Heart right ventricle (tissue), 16 donors: ENCODE results near the gene CREG1. TPM values are rescaled to one million over a fixed set of nuclear protein-coding genes. Genes with fewer than 3 reads are reported as not detected.

Experiments used
- ATAC-seq, 8 donors: fragments of 200-7000 bp; cut with Tn5 transposase; one replicate each; pipeline ENCODE4 v1.9.1; 2020; ENCODE audit warnings: mild to moderate bottlenecking in 8 of 8, moderate library complexity in 8 of 8, moderate number of reproducible peaks in 1 of 8
- DNase-seq, 2 donors: peaks; one replicate each; pipeline ENCODE4 v3.0.0-alpha.2; 2020
- H3K27ac ChIP-seq, 10 donors: fragments of 200-600 bp; sonication (generic) in 2 of 10; one replicate each; pipeline versions ENCODE4 v1.5.0 to v1.8.0; 2020 to 2022; ENCODE audit warnings: mild to moderate bottlenecking in 3 of 10
- H3K27me3 ChIP-seq, 7 donors: fragments of 200-600 bp; one replicate each; pipeline ENCODE4 v1.8.0; 2021 to 2022; ENCODE audit warnings: mild to moderate bottlenecking in 2 of 7
- H3K36me3 ChIP-seq, 9 donors: fragments of 200-600 bp; sonication (generic) in 1 of 9; one replicate each; pipeline versions ENCODE4 v1.5.0 to v1.8.0; 2020 to 2022; ENCODE audit warnings: mild to moderate bottlenecking in 2 of 9
- H3K4me1 ChIP-seq, 9 donors: fragments of 200-600 bp; sonication (generic) in 1 of 9; one replicate each; pipeline versions ENCODE4 v1.5.0 to v1.8.0; 2020 to 2022; ENCODE audit warnings: mild to moderate bottlenecking in 4 of 9
- H3K4me3 ChIP-seq, 10 donors: fragments of 200-600 bp; sonication (generic) in 2 of 10; one replicate each; pipeline versions ENCODE4 v1.5.0 to v1.8.0; 2020 to 2022; ENCODE audit warnings: mild to moderate bottlenecking in 7 of 10, moderate library complexity in 2 of 10
- H3K9me3 ChIP-seq, 11 donors: fragments of 200-600 bp in 10 of 11; sonication (generic) in 2 of 11; one replicate each; pipeline versions ENCODE4 v1.5.0 to v1.8.0; 2013 to 2022; ENCODE audit warnings: mild to moderate bottlenecking in 2 of 11, control low read depth in 1 of 11, moderate library complexity in 1 of 11
- WGBS, 2 donors: extraction: QIAGEN DNeasy Blood & Tissue Kit; methylation state at CpG; one replicate each; pipeline ENCODE4 v1.1.7; 2013; ENCODE audit warnings: inconsistent platforms in 1 of 2; 5-methylcytosine and 5-hydroxymethylcytosine counted together
- intact Hi-C, 10 donors: fragments of 100-400 bp; cut with DNase I; formaldehyde crosslinking; loops; one replicate each; pipeline versions ENCODE4 v1.11.1 to v1.14.2; 2022
- polyA plus RNA-seq, 2 donors: library from polyadenylated mRNA; stranded (reverse); fragments of 200-250 nt; gene quantifications; one replicate each; pipeline ENCODE4 v1.2.3, GENCODE V29; 2013
- total RNA-seq, 10 donors: library from RNA; stranded (reverse); fragmentation: NEBNext Ultra II Directional in 3 of 10; extraction: Animal tissue kit (Norgen Biotek cat#: 25700) in 3 of 10; gene quantifications; one replicate each; pipeline versions ENCODE4 v1.2.1 to v1.2.4, GENCODE V29; 2021 to 2023
- TF ChIP-seq, protein P1 (sequence below), 9 donors: fragments of 200-600 bp; sonication (generic) in 2 of 9; IDR thresholded peaks; one replicate each; pipeline versions ENCODE4 v1.5.0 to v1.8.0; 2021 to 2022; ENCODE audit warnings: antibody characterized with exemption in 9 of 9, mild to moderate bottlenecking in 5 of 9, moderate library complexity in 1 of 9
- donor health status: Arrhythmogenic right ventricular cardiomyopathy.
- donor health status: ischemic (EF 13 %, LVEDD 7.1; RV severe dilation, severe dysfunction).
- donor health status: healthy with polysubstance abuse.
- donor health status: DM: no; HTN: yes; CAD: no.
- donor health status: DM: no; HTN: no; CAD: no.
- donor health status: ischemic (EF 25% LVEDD 6.9; RV normal size, moderate dysfunction).
- donor health status: ischemic (EF 25% LVEDD 5.7; RV mildly dilated, moderate dysfunction).
- donor health status: healthy.
- donor health status: DM: yes; HTN: yes; CAD: no.
- donor health status: Ischemic cardiomyopathy.
- donor health status: ischemic (EF 35%, LVEDD 5.7; RV mildly dilated, moderate dysfunction).
- donor health status: nonischemic (EF 11% LVEDD 7.7; RV severe dilation, severe dysfunction).
- donor health status: DM: yes; HTN: yes; CAD: no.
- donor health status: PGD.
- donor health status: ischemic (EF 29% LVEDD 5.4; RV normal size, mild dysfunction).
- donor health status: nonischemic (EF 23%, LVEDD 6.1; RV moderate dilation, normal function).

CREG1 gene
- total and polyA plus RNA-seq, 12 donors = 30.5 to 113 (median 70.2) TPM

DNA sequence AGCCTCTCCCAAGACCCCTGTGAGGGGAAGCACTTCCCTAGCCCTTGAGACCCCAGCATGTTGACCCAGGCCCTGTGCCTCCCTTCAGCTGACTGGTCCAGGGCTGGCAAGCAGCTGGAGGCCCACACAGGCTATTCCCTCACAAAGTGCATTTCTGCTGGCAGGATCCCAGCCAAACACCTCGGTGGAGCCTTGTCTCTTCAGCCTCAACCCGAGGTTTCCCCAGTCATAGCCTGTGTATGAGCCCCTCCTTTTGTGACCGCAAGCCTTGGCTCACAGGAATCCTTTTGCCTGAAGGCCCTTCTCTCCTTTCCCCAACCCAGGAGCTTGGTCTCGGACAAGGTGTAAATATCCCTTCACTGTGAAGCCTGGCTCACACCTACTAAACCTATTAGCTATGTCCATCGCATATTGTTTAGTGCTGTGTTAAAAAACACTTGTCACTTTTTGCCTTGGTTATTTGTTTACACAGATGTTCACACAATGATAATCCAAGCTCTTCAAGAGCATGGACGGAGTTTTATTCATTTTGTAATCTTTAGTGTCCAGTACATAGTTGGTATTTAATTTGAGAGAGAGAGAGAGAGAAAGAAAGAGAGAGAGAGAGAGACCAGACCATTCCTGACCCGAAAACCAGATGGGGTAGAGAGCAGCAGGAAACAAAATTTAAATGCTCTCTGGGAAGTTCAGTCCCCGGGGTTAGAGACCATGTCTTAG lies 26.7 kb downstream of the CREG1 start:
- WGBS, 2 donors = 65 to 67% methylated on average over 8 of the region's 8 CpGs
- ATAC-seq = no peak
- intact Hi-C loops = loop anchor here in 3 of 10 donors (5.0 to 10.0 kb wide), 3 partner anchors 62 to 262 kb away; no protein-coding TSS in a partner anchor

DNA sequence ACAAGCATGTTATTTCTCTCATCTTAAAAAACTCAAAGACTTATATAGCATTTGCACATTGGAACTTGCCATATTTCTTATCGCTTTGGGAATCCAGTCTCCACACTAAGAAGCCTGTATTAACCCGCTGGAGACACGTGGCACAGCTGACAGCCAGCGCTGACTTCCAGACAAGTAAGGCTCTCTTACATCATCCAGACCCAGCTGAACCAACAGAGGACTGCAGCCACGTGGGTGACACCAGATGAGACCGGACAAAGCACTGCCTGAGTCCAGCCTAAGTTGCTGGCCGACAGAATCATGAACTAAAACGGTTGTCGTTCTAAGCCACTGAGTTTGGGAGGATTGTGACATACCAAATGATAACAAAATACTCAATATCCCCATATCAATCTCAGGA lies 28.9 kb downstream of the CREG1 start:
- peak in 1 of 8 donors; percentile 48 for ATAC-seq
- WGBS, 2 donors = 85 to 86% methylated on average over 9 of the region's 9 CpGs
- Histone ChIP-seq H3K27ac (no peak overlapping the region), H3K36me3 (no peaks in the 10 kb centered on the region), H3K4me3 (no peak overlapping the region), H3K9me3 (peaks cover 0 to 19% (median 0%) of the 10 kb centered on the region in 11 donors), H3K4me1 (no peaks in the 10 kb centered on the region), H3K27me3 (no peaks in the 10 kb centered on the region)
- DNase-seq = no peak
- TF ChIP-seq, protein P1, sequence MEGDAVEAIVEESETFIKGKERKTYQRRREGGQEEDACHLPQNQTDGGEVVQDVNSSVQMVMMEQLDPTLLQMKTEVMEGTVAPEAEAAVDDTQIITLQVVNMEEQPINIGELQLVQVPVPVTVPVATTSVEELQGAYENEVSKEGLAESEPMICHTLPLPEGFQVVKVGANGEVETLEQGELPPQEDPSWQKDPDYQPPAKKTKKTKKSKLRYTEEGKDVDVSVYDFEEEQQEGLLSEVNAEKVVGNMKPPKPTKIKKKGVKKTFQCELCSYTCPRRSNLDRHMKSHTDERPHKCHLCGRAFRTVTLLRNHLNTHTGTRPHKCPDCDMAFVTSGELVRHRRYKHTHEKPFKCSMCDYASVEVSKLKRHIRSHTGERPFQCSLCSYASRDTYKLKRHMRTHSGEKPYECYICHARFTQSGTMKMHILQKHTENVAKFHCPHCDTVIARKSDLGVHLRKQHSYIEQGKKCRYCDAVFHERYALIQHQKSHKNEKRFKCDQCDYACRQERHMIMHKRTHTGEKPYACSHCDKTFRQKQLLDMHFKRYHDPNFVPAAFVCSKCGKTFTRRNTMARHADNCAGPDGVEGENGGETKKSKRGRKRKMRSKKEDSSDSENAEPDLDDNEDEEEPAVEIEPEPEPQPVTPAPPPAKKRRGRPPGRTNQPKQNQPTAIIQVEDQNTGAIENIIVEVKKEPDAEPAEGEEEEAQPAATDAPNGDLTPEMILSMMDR (IDR thresholded peaks at IDR 0.05) = no peak
- intact Hi-C loops = loop anchor here in 3 of 10 donors (5.0 to 10.0 kb wide), 3 partner anchors 60 to 260 kb away; no protein-coding TSS in a partner anchor

More for the DNA sequence above, 26.7 kb downstream of the CREG1 start:
- no peaks in the 10 kb centered on the region for H3K4me1 ChIP-seq
- TF ChIP-seq, protein P1 (IDR thresholded peaks at IDR 0.05) = no peak
- no peaks in the 10 kb centered on the region for H3K36me3 ChIP-seq
- no peak overlapping the region for H3K27ac ChIP-seq
- no peak overlapping the region for H3K4me3 ChIP-seq
- H3K9me3 ChIP-seq = peaks cover 0 to 19% (median 0%) of the 10 kb centered on the region in 11 donors
- no peaks in the 10 kb centered on the region for H3K27me3 ChIP-seq
- DNase-seq = no peak

DNA sequence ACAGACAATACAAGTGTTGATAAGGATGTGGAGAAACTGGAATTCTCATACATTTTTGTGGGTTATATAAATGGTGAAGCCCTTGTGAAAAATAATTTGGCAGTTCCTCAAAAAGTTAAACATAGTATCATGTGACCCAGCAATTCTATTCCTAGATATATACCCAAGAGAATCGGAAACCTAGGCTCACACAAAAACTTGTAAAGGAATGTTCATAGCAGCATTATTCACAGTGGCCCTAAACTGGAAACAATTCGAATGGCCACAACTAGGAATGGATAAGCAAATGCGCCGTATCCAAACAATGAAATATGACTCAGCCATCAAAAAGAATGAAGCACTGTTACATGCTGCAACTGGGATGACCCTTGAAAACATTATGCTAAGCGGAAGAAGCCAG lies 31.3 kb downstream of the CREG1 start:
- ATAC-seq = no peak
- Histone ChIP-seq H3K4me1 (no peaks in the 10 kb centered on the region), H3K27ac (no peak overlapping the region), H3K27me3 (no peaks in the 10 kb centered on the region), H3K4me3 (no peak overlapping the region), H3K36me3 (no peaks in the 10 kb centered on the region), H3K9me3 (peaks cover 0 to 19% (median 0%) of the 10 kb centered on the region in 11 donors)
- intact Hi-C loops = loop anchor here in 2 of 10 donors (10.0 kb wide), 2 partner anchors 57 to 257 kb away; no protein-coding TSS in a partner anchor
- WGBS, 2 donors = 87 to 92% methylated on average over 5 of the region's 5 CpGs
- TF ChIP-seq, protein P1 (IDR thresholded peaks at IDR 0.05) = no peak
- DNase-seq = no peak

DNA sequence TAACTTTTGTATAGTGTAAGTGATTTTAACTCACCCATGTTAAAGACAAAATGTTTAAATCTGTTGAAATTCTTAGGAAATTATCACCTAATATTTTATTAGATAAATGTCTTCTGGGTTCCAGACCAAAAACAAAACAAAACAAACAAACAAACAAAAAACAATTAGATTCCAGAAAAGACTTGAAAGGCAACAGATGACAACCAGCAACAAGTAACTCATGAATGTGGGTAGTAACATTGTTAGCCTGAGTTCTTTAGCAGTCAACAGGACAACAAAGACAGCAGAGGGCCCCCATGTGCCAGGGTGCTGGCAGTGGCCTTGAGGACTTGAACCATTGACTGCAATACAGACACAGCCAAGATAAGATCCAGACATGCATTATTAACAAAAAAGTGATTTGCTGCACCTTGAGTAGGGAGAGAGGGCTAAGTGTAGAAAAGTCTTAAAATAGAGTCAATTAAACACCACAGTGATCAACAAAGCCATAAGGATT lies 32.8 kb downstream of the CREG1 start:
- no peaks in the 10 kb centered on the region for H3K27me3 ChIP-seq
- no peak for ATAC-seq
- no peak for DNase-seq
- H3K27ac ChIP-seq = no peak overlapping the region
- no peaks in the 10 kb centered on the region for H3K4me1 ChIP-seq
- no peak overlapping the region for H3K4me3 ChIP-seq
- no peaks in the 10 kb centered on the region for H3K36me3 ChIP-seq
- TF ChIP-seq, protein P1 (IDR thresholded peaks at IDR 0.05) = no peak
- intact Hi-C loops = loop anchor here in 2 of 10 donors (10.0 kb wide), 2 partner anchors 56 to 256 kb away; no protein-coding TSS in a partner anchor
- peaks cover 0 to 19% (median 0%) of the 10 kb centered on the region in 11 donors for H3K9me3 ChIP-seq
